IMR-90 (cell line): ENCODE results near the gene GRID1.

ENCODE experiments used
- BHLHE40 ChIP-seq: fragments of 150-350 bp; IDR thresholded peaks from 2 replicates; pipeline ENCODE4 v1.6.1; 2016; ENCODE audit warnings: mild to moderate bottlenecking, low read depth, low read length
- CEBPB ChIP-seq: IDR thresholded peaks from 2 replicates; pipeline ENCODE4 v1.6.1; 2012; ENCODE audit warnings: low read depth, low read length, improper control_type of control experiment
- CTCF ChIP-seq: conservative IDR thresholded peaks from 2 replicates; pipeline ENCODE4 v1.5.1; 2012; ENCODE audit warnings: mild to moderate bottlenecking, low read depth, low read length, improper control_type of control experiment
- MAFK ChIP-seq: IDR thresholded peaks from 2 replicates; pipeline ENCODE4 v1.6.1; 2012; ENCODE audit warnings: low read depth, low read length, improper control_type of control experiment
- MAZ ChIP-seq: IDR thresholded peaks from 2 replicates; pipeline ENCODE4 v1.6.1; 2012; ENCODE audit warnings: low read depth, mild to moderate bottlenecking, low read length, improper control_type of control experiment, moderate library complexity, borderline replicate concordance
- POLR2A ChIP-seq: IDR thresholded peaks from 2 replicates; pipeline ENCODE4 v1.6.1; 2012; ENCODE audit warnings: mild to moderate bottlenecking, low read depth, low read length
- RAD21 ChIP-seq: IDR thresholded peaks from 2 replicates; pipeline ENCODE4 v1.6.1; 2012; ENCODE audit warnings: low read length, improper control_type of control experiment
- RCOR1 ChIP-seq: IDR thresholded peaks from 2 replicates; pipeline ENCODE4 v1.6.1; 2012; ENCODE audit warnings: mild to moderate bottlenecking, low read length, improper control_type of control experiment; ENCODE audit not compliant: insufficient replicate concordance
- RFX5 ChIP-seq: IDR thresholded peaks from 2 replicates; pipeline ENCODE4 v1.8.0; 2012; ENCODE audit warnings: low read depth, mild to moderate bottlenecking, low read length, moderate library complexity
- SMC3 ChIP-seq: fragments of 150-350 bp; IDR thresholded peaks from 2 replicates; pipeline ENCODE4 v1.6.1; 2016; ENCODE audit warnings: low read depth, mild to moderate bottlenecking, antibody characterized with exemption, low read length, moderate library complexity
- TF ChIP-seq, protein P1 (sequence below): fragments of 150-350 bp; IDR thresholded peaks from 2 replicates; pipeline ENCODE4 v1.6.1; 2016; ENCODE audit warnings: low read depth, mild to moderate bottlenecking, low read length, moderate library complexity, borderline replicate concordance

- TF ChIP-seq RAD21 (no peak), CEBPB (no peak), RCOR1 (no peak), CTCF (no peak), POLR2A (no peak), MAZ (no peak), RFX5 (no peak), BHLHE40 (no peak), MAFK (no peak), SMC3 (no peak)
- TF ChIP-seq, protein P1, sequence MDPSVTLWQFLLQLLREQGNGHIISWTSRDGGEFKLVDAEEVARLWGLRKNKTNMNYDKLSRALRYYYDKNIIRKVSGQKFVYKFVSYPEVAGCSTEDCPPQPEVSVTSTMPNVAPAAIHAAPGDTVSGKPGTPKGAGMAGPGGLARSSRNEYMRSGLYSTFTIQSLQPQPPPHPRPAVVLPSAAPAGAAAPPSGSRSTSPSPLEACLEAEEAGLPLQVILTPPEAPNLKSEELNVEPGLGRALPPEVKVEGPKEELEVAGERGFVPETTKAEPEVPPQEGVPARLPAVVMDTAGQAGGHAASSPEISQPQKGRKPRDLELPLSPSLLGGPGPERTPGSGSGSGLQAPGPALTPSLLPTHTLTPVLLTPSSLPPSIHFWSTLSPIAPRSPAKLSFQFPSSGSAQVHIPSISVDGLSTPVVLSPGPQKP = no peak
Observed at GRCh38 chr10:86230557-86231180, 135.9 kb downstream of the GRID1 start.
